ENCODE measurements around the gene APOL2.

DNA sequence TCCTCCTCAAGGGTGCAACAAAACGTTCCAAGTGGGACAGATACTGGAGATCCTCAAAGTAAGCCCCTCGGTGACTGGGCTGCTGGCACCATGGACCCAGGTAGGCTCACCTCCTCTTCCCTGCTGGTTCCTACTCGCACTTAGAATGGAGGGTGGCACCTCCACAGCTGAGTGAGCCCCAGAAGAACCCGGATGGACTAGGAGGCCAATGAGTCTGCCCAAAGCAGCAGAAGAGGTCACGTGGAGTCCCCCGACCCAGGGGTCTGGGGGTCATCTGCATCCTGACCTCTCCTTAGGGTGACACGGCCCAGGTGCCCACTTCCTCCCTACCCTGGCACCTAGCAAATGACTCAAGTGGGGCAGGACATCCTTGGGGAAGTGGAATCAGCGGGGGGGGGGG is 18.0 kb upstream of the APOL2 start:
- TF ChIP-seq, protein P1, sequence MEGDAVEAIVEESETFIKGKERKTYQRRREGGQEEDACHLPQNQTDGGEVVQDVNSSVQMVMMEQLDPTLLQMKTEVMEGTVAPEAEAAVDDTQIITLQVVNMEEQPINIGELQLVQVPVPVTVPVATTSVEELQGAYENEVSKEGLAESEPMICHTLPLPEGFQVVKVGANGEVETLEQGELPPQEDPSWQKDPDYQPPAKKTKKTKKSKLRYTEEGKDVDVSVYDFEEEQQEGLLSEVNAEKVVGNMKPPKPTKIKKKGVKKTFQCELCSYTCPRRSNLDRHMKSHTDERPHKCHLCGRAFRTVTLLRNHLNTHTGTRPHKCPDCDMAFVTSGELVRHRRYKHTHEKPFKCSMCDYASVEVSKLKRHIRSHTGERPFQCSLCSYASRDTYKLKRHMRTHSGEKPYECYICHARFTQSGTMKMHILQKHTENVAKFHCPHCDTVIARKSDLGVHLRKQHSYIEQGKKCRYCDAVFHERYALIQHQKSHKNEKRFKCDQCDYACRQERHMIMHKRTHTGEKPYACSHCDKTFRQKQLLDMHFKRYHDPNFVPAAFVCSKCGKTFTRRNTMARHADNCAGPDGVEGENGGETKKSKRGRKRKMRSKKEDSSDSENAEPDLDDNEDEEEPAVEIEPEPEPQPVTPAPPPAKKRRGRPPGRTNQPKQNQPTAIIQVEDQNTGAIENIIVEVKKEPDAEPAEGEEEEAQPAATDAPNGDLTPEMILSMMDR (optimal IDR thresholded peaks at IDR 0.05 in 1 of 3, IDR thresholded peaks at IDR 0.05 in 1 of 3, conservative IDR thresholded peaks at IDR 0.05 in 1 of 3; ENCODE audit: extremely low read depth in 1 of 3, insufficient read depth in 2 of 3, low read length in 3 of 3): no peak
- TF ChIP-seq EZH2 (IDR thresholded peaks at IDR 0.05; ENCODE audit: low read length): no peak

Data from keratinocyte (primary cell).